AG10803 (cell line): ENCODE results near the gene TNNT2.

Experiments
- DNase-seq: peaks from one replicate; pipeline ENCODE4 v3.0.0; 2010; ENCODE audit warnings: low read depth
- H3K4me3 ChIP-seq: 2 replicates; pipeline ENCODE4 v1.5.1; 2011; ENCODE audit warnings: mild to moderate bottlenecking, low read length, control low read depth
- TF ChIP-seq, protein P1 (sequence below): conservative IDR thresholded peaks from 2 replicates; pipeline ENCODE4 v1.5.1; 2011; ENCODE audit warnings: mild to moderate bottlenecking, low read length, control low read depth, inconsistent platforms

TNNT2 gene

GRCh38 chr1:201310251-201310985, 67.1 kb downstream of the TNNT2 start:
- DNase-seq, result no peak
- TF ChIP-seq, protein P1, sequence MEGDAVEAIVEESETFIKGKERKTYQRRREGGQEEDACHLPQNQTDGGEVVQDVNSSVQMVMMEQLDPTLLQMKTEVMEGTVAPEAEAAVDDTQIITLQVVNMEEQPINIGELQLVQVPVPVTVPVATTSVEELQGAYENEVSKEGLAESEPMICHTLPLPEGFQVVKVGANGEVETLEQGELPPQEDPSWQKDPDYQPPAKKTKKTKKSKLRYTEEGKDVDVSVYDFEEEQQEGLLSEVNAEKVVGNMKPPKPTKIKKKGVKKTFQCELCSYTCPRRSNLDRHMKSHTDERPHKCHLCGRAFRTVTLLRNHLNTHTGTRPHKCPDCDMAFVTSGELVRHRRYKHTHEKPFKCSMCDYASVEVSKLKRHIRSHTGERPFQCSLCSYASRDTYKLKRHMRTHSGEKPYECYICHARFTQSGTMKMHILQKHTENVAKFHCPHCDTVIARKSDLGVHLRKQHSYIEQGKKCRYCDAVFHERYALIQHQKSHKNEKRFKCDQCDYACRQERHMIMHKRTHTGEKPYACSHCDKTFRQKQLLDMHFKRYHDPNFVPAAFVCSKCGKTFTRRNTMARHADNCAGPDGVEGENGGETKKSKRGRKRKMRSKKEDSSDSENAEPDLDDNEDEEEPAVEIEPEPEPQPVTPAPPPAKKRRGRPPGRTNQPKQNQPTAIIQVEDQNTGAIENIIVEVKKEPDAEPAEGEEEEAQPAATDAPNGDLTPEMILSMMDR, result no peak

DNA sequence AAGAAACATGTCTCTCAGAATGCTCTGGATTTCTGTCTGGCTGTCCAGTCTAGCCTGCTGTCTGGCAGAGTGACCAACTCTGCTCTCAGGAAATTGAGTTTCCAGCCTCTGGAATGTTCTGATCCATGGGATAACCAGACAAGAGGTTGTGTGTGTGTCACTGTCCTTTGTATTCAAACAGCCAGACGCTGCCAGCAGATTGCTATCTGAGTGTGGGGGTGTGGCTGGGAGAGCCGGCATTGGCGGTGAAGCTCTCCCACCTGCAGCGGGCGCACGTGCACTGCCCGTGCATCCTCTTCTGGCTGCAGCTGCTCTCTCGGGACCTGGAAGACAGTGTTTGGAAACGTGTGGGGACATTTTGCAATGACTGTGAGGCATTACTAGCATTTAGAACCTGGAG, 68.1 kb downstream of the TNNT2 start:
- peak; percentile 49 for DNase-seq
- TF ChIP-seq, protein P1, result no peak
- no peak overlapping the region for H3K4me3 ChIP-seq

More at GRCh38 chr1:201310251-201310985, 67.1 kb downstream of the TNNT2 start:
- H3K4me3 ChIP-seq, result no peak overlapping the region
